ENCODE results near the gene UBE3B. TPM values are rescaled to one million over a fixed set of nuclear protein-coding genes. Genes with fewer than 3 reads are reported as not detected.

UBE3B gene
- total RNA-seq, result 27.6 and 36.3 TPM in 2 replicates

DNA sequence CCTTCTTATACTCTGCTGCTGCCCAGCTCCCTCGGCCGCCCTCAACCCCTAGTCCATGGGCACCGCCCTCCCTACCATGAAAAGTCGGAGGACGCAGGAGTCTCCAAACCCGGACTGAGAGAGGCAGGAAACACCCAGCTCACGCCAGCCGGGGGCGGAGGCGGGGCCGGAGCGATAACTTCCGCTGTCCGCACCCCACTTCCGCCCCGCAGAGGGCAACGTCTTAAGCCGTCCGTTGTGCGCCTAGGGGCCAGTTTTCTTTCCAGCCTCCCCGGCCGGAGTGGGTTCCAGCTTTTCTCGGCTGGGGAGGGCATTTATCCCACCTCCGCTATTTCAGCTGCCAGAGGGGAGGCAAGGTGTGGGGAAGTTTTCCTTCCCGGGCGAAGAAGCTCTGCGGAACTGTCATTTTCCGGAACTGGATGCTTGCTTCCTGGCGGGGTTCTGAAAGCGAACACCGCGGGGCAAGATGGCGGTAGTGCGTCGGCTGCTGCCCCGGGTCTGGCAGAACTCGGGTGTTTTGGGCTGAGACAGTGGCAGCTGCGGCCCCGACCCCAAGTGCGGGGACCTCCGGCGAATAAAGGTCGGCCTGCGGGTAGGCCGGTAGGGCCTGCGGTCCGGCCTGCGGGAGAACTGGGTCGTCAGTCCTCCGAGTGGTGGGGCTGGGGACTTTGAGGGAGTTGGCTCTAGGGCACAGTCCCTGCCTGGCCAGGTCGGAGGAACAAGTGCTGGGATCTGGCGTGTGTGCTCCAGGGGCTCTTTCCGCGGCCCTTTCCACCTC is at the start of gene UBE3B, which contains the start of gene KCTD10:
UBE3B (plus strand) TSS at position 450 of the 778 bp plus-strand sequence. CDS start 5,918 bp downstream, outside the sequence.
KCTD10 (minus strand) TSS at position 116 of the 778 bp plus-strand sequence; CDS start at position 78, 38 bp downstream.

GRCh38 chr12:109573029-109573913 is 95.8 kb downstream of the UBE3B start, which contains the start of the genes MMAB and MVK:
Gene MMAB, minus strand, starts transcription at chr12:109573504. Its CDS starts 24 bp downstream, at chr12:109573480.
Gene MVK, plus strand, starts transcription at chr12:109573794. Its CDS starts 1,029 bp downstream, at chr12:109574823.

Other genes starting within 250 kb of the UBE3B start
- not detected in 2 replicates for gene FOXN4, start 168.3 kb upstream of the UBE3B start, total RNA-seq
- gene MYO1H, start 129.7 kb upstream of the UBE3B start, total RNA-seq, result 0.14 TPM in 1 of 2 replicates, not detected in the other
- gene KCTD10, start 334 bp upstream of the UBE3B start, total RNA-seq, result 61.2 and 83.9 TPM in 2 replicates
- gene MMAB, start 95.9 kb downstream of the UBE3B start, total RNA-seq, result 55.6 and 57.8 TPM in 2 replicates
- 17.3 and 20.5 TPM in 2 replicates for gene MVK, start 96.2 kb downstream of the UBE3B start, total RNA-seq
- under 0.01 and 0.09 TPM in 2 replicates for gene FAM222A, start 236.2 kb downstream of the UBE3B start, total RNA-seq